HUDEP-2 (cell line): ENCODE measurements around the gene OR10T2.
"Not testable (repeated sequence)": the region's sequence is repeated elsewhere in the genome, so short reads cannot be mapped to it uniquely, and the experiment has no call there.

ENCODE experiments used
- DNase-seq, 76 experiments: peaks; one replicate each; lab custom pipeline; 2025; ENCODE audit not compliant: unreplicated experiment in 76 of 76; lab: John Stamatoyannopoulos, UW

Gene OR10T2

GRCh38 chr1:158357441-158357840, 41.8 kb downstream of the OR10T2 start:
- no peak for DNase-seq

GRCh38 chr1:158356616-158357015, 42.6 kb downstream of the OR10T2 start:
- no peak for DNase-seq

GRCh38 chr1:158355773-158356285, 43.4 kb downstream of the OR10T2 start:
- no peak for DNase-seq

GRCh38 chr1:158354255-158354654, 45.0 kb downstream of the OR10T2 start:
- DNase-seq, result no peak

GRCh38 chr1:158353303-158354075, 45.8 kb downstream of the OR10T2 start, which contains the start of gene CD1E:
Gene CD1E, plus strand, starts transcription at chr1:158353894. Its CDS starts 95 bp downstream, at chr1:158353989.
- DNase-seq, result no peak

- not testable (repeated sequence) for DNase-seq
These were observed 50.3 kb downstream of the OR10T2 start for GRCh38 chr1:158348946-158349345.
